HG02970 (cell line): ENCODE measurements around the gene INS.
"Not testable (repeated sequence)": the region's sequence is repeated elsewhere in the genome, so short reads cannot be mapped to it uniquely, and the experiment has no call there.

Experiments used
- ATAC-seq: cut with Tn5 transposase; IDR thresholded peaks from one replicate; pipeline ENCODE4 v1.9.1; 2021; ENCODE audit warnings: mild to moderate bottlenecking, moderate library complexity, moderate number of reproducible peaks; ENCODE audit not compliant: unreplicated experiment, low FRiP score

Gene INS

GRCh38 chr11:2136209-2136951 lies 24.6 kb downstream of the INS start:
- ATAC-seq: no peak

- ATAC-seq: no peak
These were observed 25.3 kb downstream of the INS start for GRCh38 chr11:2135648-2136201.

GRCh38 chr11:2135018-2135569 lies 25.9 kb downstream of the INS start:
- ATAC-seq: no peak

DNA sequence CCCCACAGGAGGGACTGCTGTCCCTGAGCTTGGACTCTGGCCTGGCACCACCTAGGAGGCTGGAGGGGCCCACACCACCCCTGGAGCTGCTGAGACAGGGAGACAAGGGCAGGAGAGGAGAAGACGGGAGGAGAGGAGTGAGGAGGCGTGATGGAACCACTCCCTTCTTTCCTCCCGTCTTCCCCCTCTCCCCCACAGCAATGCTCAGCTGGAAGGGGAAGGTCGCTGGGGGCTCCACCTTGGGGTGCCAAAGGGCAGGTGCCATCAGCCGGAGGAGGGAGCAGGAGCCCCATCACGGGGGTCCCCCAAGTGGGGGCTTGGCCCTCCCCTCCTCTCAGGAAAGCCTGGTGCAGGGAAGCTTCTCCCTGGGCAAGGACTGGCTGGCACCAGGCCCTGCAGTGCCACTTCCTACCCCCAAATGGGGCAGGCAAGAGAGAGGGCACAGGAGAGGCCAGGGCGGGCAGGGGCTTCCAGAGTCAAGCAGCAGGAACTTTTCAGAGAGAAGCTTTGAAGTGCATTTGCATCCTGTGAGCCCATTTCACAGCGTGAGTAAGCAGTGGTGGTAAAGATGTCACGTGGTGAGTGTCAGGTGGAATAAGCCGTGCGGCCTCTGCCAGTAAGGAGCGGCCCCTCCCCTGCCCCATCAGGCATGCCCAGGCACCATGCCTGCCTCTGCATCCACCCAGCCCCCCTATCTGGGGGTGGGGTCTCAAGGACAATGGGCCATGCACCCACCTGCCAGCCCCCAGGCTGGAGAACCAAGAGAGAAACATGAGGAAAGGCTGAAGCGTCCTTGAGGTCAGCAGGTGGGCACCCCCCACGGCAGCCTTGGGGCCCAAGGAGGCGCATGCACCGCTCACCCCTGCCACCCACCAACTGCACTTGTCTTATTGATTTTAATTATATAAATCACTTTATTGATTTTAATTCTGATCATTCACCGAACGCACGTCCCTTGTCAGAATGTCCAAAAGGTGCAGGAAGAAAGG lies 26.7 kb downstream of the INS start:
- no peak for ATAC-seq

DNA sequence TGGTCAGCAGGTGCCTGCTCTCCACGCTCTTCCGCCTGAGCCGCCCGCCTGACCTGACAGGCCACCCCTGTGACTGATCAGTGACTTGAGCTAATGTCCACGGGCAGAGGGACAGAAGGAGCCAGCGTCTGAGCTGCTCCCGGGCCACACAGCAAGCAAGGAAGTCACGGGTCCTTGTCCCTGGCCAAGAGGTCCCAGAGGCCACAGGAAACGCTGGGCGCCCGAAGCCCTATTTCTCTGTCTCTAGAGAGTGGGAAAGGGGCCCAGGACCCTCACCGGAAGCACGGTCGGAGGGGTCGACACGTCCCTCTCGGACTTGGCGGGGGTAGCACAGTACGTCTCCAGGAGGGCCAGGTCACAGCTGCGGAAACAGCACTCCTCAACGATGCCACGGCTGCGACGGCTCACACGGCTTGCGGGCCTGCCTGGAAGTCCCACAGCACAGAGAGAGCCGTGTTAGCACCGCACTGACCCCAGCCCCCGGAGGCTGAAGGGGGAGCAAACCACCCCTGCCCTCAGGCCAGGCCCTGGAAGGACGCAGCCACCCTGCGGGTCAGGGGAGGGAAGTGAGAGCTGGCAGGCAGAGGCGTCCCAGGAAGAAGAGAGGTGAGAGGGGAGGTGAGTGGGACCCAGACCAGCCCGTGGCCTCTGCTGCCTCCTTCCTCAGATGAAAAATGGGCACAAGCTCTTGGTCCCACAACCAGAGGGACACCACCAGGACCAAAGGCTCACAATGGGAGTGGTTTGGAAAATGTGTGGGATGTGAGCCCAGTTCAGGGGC lies 27.6 kb downstream of the INS start:
- no peak for ATAC-seq

- no peak for ATAC-seq
These were observed 28.2 kb downstream of the INS start for GRCh38 chr11:2132874-2133240.

- ATAC-seq: no peak
These were observed 28.8 kb downstream of the INS start for GRCh38 chr11:2132246-2132645.

- no peak for ATAC-seq
These were observed 29.4 kb downstream of the INS start for GRCh38 chr11:2131371-2132236.

GRCh38 chr11:2130881-2131352 lies 30.1 kb downstream of the INS start:
- ATAC-seq: no peak

- no peak for ATAC-seq
These were observed 31.2 kb downstream of the INS start for GRCh38 chr11:2129699-2130366.

DNA sequence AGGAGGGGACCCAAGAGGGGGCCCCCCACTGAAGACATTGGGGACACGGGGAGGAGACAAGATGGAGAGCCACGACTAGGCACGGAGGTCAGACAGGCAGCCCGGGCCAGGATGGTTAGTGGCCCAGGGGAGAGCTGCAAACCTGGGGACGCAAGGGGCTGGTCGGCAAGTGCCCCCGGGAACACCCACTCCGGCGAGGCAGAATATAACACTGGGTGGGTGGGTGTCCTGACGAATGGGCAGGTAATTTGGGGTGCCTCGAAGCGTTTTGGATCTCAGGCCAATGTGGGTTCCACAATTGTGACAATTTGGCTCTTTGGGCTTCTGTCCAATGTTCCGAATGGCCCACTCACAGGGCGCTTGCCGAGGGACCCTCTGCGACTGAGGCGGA lies 31.7 kb downstream of the INS start:
- ATAC-seq: no peak

DNA sequence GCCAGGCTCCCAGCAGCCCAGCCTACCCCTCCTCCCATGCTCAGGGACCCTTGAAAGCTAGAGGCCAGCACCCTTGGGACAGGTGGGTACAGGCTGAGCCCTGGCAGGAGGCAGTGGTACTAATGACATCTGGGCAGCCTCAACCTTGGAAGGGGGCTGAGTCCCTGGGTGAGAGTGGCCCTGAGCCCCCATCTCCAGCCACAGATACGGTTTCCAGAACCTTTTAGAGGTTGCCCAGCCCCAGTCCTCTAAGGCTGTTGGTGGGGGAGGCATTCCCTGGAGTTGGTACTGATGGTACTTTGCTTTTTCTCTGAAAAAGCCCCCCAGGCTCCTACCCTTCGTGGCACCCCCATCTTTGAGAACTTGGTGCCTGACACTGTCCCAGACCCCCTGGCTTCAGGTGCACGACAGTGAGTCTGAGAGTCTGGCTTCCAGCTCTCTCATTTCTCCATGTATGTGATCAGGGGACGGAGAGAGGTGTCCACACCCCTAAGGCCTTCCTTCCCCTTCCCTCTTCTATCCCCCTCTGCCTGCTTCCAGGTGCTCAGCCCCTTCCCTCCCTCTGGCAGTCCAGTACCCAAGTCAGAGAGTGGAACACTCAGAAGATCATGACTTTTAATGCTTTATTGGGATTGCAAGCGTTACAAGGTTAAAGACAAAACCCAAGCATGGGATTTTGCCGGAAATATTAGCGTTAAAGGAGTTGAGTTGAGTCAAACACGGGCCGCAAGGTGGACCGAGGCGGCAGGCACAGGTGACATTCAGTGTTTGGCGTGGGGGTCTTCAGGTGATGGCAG lies 32.3 kb downstream of the INS start:
- no peak for ATAC-seq

GRCh38 chr11:2128130-2128510 lies 32.9 kb downstream of the INS start:
- ATAC-seq: no peak

DNA sequence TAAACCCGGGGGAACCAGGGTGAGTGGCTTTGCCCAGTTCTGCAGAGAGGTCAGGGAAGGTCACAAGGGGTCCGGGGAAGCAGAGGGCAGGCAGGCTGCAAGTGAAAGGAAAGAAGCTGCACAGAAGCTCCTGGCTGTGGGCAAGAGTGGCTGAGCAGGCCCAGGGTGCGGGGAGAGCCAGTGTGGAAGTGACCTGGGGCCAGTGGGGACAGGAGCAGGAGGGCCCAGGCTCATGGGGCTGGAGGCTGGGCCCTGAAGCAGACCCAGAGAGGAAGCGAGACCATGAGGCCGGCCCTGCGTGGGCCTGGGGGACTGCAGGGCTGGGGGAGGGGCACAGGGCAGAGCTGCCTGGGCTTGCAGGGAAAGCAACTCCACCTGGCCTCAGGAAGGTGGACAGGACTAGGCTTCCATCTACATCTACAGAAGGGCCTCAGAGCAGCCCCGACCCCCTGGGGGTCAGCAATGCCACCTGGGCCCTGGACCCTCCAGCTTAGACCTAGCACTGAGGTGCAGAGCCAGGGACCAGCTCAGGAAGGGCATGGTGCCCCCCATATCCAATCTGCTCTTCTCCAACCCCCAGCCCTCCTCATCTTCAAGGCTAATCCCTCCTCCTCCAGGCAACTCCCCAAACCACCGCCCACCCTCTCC lies 33.4 kb downstream of the INS start:
- no peak for ATAC-seq

DNA sequence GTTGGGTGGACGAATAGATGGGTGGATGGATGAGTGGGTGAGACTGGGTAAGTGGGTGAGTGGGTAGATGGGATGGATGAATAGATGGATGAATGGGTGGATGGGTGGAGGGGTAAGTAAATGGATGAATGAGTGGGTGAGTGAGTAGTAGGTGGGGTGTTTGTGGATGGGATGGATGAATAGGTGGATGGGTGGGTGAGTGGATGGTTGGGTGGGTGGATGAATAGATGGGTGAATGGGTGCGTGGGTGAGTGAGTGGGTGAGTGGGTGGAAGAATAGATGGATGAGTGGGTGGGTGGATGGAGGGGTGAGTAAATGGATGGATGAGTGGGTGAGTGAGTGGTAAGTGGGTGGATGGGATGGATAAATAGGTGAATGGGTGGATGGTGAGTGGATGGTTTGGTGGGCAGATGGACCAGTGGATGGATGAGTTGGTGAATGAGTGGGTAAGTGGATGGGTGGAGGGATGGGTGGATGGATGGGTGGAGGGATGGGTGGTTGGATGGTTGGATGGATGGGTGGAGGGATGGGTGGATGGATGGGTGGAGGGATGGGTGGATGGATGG lies 34.4 kb downstream of the INS start:
- ATAC-seq: no peak

- ATAC-seq: not testable (repeated sequence)
These were observed 36.1 kb downstream of the INS start for GRCh38 chr11:2124736-2125484.

DNA sequence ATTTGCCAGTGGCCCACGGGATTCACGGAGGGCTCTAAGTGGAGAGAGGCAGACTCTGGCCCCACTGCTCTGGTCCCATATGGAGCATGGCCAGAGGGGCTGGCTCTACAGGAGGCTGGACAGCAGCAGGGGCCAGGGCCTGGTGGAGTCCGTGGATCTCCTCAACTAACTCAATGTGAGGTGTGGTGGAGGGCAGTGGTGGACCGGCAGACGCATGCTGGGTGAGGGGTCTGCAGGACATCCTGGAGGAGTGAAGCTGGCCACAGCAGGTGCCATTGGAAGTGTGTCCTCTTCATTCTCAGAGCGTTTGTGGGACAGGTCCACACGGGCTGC lies 37.4 kb downstream of the INS start:
- no peak for ATAC-seq
